Measurements from ENCODE around the gene ELF1. TPM values are rescaled to one million over a fixed set of nuclear protein-coding genes. Genes with fewer than 3 reads are reported as not detected.

Gene ELF1
- total RNA-seq (10 to 100 TPM; 71.6 to 77.0 TPM), polyA plus RNA-seq (10 to 100 TPM; 23.0 to 23.7 TPM)
- long read RNA-seq, donor 1, partial matches to known transcripts, result 32 of 49 reads
- long read RNA-seq, donor 1, other reads (novel, unspliced or antisense), result 17 of 49 reads
- long read RNA-seq, donor 2, partial matches to known transcripts, result 6 of 31 reads
- long read RNA-seq, donor 2, other reads (novel, unspliced or antisense), result 21 of 31 reads

GRCh38 chr13:41019011-41019487 lies at the start of gene ELF1:
ELF1 (minus strand) TSS chr13:41019316; CDS start chr13:40982054, 37,262 bp downstream.
- WGBS, 2 donors, result 57 to 61% methylated on average over 4 of the region's 4 CpGs
- no peaks in the 10 kb centered on the region for H3K9me3 ChIP-seq (ENCODE audit: control insufficient read depth, low read length)
- intact Hi-C loops (cut with DNase I), result no loop called here
- H3K4me1 ChIP-seq (ENCODE audit: control insufficient read depth in 1 of 2, insufficient read depth in 2 of 2, low read length in 2 of 2), result peaks cover 1 to 7% of the 10 kb centered on the region in 2 donors
- DNase-seq, result peak in 1 of 2 donors; percentile 67
- H3K4me3 ChIP-seq (ENCODE audit: low read length in 2 of 2), result no peak within 1 kb of the TSS
- peak; percentile 86 for ATAC-seq (ENCODE audit: low FRiP score)
- no peaks in the 10 kb centered on the region for H3K27me3 ChIP-seq (ENCODE audit: control insufficient read depth in 1 of 2, insufficient read depth in 2 of 2, low read length in 1 of 2)
- H3K27ac ChIP-seq (ENCODE audit: low read depth in 1 of 2, low read length in 2 of 2), result no peak within 1 kb of the TSS
- no peaks in the 10 kb centered on the region for H3K36me3 ChIP-seq (ENCODE audit: control insufficient read depth in 1 of 2, insufficient read depth in 2 of 2, low read length in 1 of 2)

GRCh38 chr13:41065078-41065477 lies 46.0 kb upstream of the ELF1 start:
- H3K36me3 ChIP-seq (ENCODE audit: control insufficient read depth in 1 of 2, insufficient read depth in 2 of 2, low read length in 1 of 2), result peaks cover 0 to 1% of the 10 kb centered on the region in 2 donors
- intact Hi-C loops (cut with DNase I), result loop anchor here in 1 of 2 donors (10.0 kb wide), 1 partner anchor 130 kb away; the partner anchor contains the start of gene KBTBD7
- no peaks in the 10 kb centered on the region for H3K9me3 ChIP-seq (ENCODE audit: control insufficient read depth, low read length)
- ATAC-seq (ENCODE audit: low FRiP score) (no peak), DNase-seq (no peak)
- no peak overlapping the region for H3K27ac ChIP-seq (ENCODE audit: low read depth in 1 of 2, low read length in 2 of 2)
- peaks cover 0 to 5% of the 10 kb centered on the region in 2 donors for H3K4me1 ChIP-seq (ENCODE audit: control insufficient read depth in 1 of 2, insufficient read depth in 2 of 2, low read length in 2 of 2)
- H3K27me3 ChIP-seq (ENCODE audit: control insufficient read depth in 1 of 2, insufficient read depth in 2 of 2, low read length in 1 of 2), result no peaks in the 10 kb centered on the region
- H3K4me3 ChIP-seq (ENCODE audit: low read length in 2 of 2), result no peak overlapping the region

DNA sequence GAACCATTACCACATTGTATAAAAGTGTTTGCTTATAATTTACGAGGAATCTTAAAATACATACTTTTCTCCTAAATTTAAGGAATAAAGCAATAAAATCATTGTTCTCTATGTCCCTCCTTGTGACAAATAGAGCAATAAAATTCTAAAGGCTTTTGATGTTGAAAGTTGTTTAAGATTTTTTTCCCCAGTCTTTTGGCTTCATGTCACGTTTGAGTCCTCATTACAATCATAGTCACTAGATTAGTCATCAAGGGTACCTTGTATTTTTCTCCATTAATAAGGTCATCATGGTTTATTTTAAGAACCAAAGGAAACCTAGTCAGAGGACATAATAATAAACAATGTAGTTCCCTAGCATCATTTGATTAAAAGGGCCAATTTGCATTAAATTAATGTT lies 45.4 kb upstream of the ELF1 start:
- ATAC-seq (ENCODE audit: low FRiP score) (no peak), DNase-seq (no peak)
- H3K27ac ChIP-seq (ENCODE audit: low read depth in 1 of 2, low read length in 2 of 2), result no peak overlapping the region
- peaks cover 0 to 5% of the 10 kb centered on the region in 2 donors for H3K4me1 ChIP-seq (ENCODE audit: control insufficient read depth in 1 of 2, insufficient read depth in 2 of 2, low read length in 2 of 2)
- WGBS, 2 donors, result 36 to 41% methylated on average over 2 of the region's 2 CpGs
- H3K9me3 ChIP-seq (ENCODE audit: control insufficient read depth, low read length), result no peaks in the 10 kb centered on the region
- peaks cover 0 to 1% of the 10 kb centered on the region in 2 donors for H3K36me3 ChIP-seq (ENCODE audit: control insufficient read depth in 1 of 2, insufficient read depth in 2 of 2, low read length in 1 of 2)
- intact Hi-C loops (cut with DNase I), result loop anchor here in 1 of 2 donors (5.0 to 10.0 kb wide), 3 partner anchors 68 to 142 kb away; partner anchors contain the start of genes KBTBD6 and KBTBD7
- no peak overlapping the region for H3K4me3 ChIP-seq (ENCODE audit: low read length in 2 of 2)
- H3K27me3 ChIP-seq (ENCODE audit: control insufficient read depth in 1 of 2, insufficient read depth in 2 of 2, low read length in 1 of 2), result no peaks in the 10 kb centered on the region

DNA sequence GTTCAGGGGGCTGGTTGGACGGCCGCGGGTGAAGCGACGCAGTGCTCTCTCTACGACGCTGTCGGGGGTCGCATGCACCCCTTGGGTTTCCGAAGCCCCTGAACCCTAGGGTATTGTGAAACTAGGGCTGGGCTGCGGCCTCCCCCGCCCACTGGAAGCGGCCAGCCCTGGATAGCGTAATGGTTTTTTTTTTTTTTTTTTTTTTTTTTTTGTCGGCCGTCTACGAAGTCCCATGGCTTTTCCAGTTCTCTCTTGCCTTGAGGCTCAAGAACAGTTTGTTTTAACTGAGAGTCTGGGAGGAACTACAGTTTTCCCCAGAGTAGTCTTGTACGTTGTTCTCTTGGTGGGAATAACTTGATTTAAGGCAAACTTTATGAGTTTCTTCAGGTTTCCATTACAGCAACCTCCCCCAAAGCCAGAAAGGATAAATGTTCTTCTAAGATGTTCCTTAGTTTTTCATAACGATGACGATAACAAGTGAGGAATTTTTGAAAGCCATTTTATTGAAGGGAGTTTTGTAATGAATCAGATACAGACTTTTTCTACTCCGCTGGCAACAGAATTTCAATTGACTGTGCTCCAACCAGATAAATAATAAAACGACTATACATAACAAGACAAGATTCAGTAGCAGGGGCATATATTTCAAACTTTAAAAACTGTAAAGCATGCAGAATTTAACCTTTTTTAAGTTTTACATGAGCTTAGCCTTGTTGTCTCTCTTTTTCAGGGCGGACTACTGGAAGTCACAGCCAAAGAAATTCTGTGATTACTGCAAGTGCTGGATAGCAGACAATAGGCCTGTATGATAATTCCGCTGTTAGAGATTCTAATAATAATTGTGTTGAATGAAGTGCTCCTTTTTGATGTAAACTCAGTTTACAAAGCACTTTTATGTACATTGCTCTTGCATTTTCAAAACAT lies 43.1 kb upstream of the ELF1 start:
- 1% methylated on average over 21 to 24 of the region's 24 CpGs for WGBS, 2 donors
- Histone ChIP-seq H3K27me3 (ENCODE audit: control insufficient read depth in 1 of 2, insufficient read depth in 2 of 2, low read length in 1 of 2) (no peaks in the 10 kb centered on the region), H3K9me3 (ENCODE audit: control insufficient read depth, low read length) (no peaks in the 10 kb centered on the region), H3K36me3 (ENCODE audit: control insufficient read depth in 1 of 2, insufficient read depth in 2 of 2, low read length in 1 of 2) (no peaks in the 10 kb centered on the region), H3K4me3 (ENCODE audit: low read length in 2 of 2) (peak overlapping the region; percentile 36 to 97), H3K4me1 (ENCODE audit: control insufficient read depth in 1 of 2, insufficient read depth in 2 of 2, low read length in 2 of 2) (peaks cover 0 to 7% of the 10 kb centered on the region in 2 donors), H3K27ac (ENCODE audit: low read depth in 1 of 2, low read length in 2 of 2) (peak overlapping the region; percentile 94 to 96)
- intact Hi-C loops (cut with DNase I), result loop anchor here in 1 of 2 donors (5.0 to 10.0 kb wide), 3 partner anchors 70 to 140 kb away; partner anchors contain the start of genes KBTBD6 and KBTBD7
- DNase-seq, result no peak
- ATAC-seq (ENCODE audit: low FRiP score), result peak; percentile 81

- peak; percentile 96 to 98 for DNase-seq
- H3K4me3 ChIP-seq (ENCODE audit: low read length in 2 of 2), result peak within 1 kb of the TSS; percentile 36 to 97
- intact Hi-C loops (cut with DNase I), result loop anchor here in 1 of 2 donors (5.0 to 10.0 kb wide), 3 partner anchors 71 to 139 kb away; partner anchors contain the start of genes KBTBD6 and KBTBD7
- no peaks in the 10 kb centered on the region for H3K36me3 ChIP-seq (ENCODE audit: control insufficient read depth in 1 of 2, insufficient read depth in 2 of 2, low read length in 1 of 2)
- H3K27me3 ChIP-seq (ENCODE audit: control insufficient read depth in 1 of 2, insufficient read depth in 2 of 2, low read length in 1 of 2), result no peaks in the 10 kb centered on the region
- ATAC-seq (ENCODE audit: low FRiP score), result peak; percentile 94
- H3K9me3 ChIP-seq (ENCODE audit: control insufficient read depth, low read length), result no peaks in the 10 kb centered on the region
- 0 to 1% methylated on average over 64 to 71 of the region's 71 CpGs for WGBS, 2 donors
- H3K27ac ChIP-seq (ENCODE audit: low read depth in 1 of 2, low read length in 2 of 2), result peak within 1 kb of the TSS; percentile 94 to 96
- peaks cover 1 to 7% of the 10 kb centered on the region in 2 donors for H3K4me1 ChIP-seq (ENCODE audit: control insufficient read depth in 1 of 2, insufficient read depth in 2 of 2, low read length in 2 of 2)
These were observed 42.2 kb upstream of the ELF1 start, which contains the start of gene WBP4 for GRCh38 chr13:41061075-41061913. WBP4 (plus strand) TSS chr13:41061509; CDS start chr13:41061674, 165 bp downstream.

DNA sequence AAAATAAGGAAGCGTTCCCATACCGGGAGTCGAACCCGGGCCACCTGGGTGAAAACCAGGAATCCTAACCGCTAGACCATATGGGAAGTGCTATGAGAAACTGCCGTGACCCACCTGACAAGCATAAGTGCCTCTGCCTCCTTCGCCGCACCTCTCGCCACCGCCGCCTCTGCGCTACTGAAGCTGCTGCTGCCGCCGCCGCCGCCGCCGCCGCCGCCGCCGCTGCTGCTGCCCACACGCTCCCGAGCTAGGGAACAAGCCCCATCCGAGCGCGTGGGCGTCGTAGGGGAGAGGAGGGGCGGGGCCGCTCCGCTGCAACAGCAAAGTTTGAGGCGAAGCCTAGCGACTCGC lies 41.6 kb upstream of the ELF1 start:
- 0 to 1% methylated on average over 33 to 35 of the region's 35 CpGs for WGBS, 2 donors
- Histone ChIP-seq H3K4me3 (ENCODE audit: low read length in 2 of 2) (peak overlapping the region; percentile 36 to 97), H3K4me1 (ENCODE audit: control insufficient read depth in 1 of 2, insufficient read depth in 2 of 2, low read length in 2 of 2) (peaks cover 1 to 7% of the 10 kb centered on the region in 2 donors), H3K27me3 (ENCODE audit: control insufficient read depth in 1 of 2, insufficient read depth in 2 of 2, low read length in 1 of 2) (no peaks in the 10 kb centered on the region), H3K27ac (ENCODE audit: low read depth in 1 of 2, low read length in 2 of 2) (peak overlapping the region; percentile 94 to 96), H3K36me3 (ENCODE audit: control insufficient read depth in 1 of 2, insufficient read depth in 2 of 2, low read length in 1 of 2) (no peaks in the 10 kb centered on the region), H3K9me3 (ENCODE audit: control insufficient read depth, low read length) (no peaks in the 10 kb centered on the region)
- DNase-seq (peak; percentile 92 to 96), ATAC-seq (ENCODE audit: low FRiP score) (peak; percentile 83)
- intact Hi-C loops (cut with DNase I), result loop anchor here in 1 of 2 donors (5.0 to 10.0 kb wide), 3 partner anchors 72 to 138 kb away; partner anchors contain the start of genes KBTBD6 and KBTBD7

DNA sequence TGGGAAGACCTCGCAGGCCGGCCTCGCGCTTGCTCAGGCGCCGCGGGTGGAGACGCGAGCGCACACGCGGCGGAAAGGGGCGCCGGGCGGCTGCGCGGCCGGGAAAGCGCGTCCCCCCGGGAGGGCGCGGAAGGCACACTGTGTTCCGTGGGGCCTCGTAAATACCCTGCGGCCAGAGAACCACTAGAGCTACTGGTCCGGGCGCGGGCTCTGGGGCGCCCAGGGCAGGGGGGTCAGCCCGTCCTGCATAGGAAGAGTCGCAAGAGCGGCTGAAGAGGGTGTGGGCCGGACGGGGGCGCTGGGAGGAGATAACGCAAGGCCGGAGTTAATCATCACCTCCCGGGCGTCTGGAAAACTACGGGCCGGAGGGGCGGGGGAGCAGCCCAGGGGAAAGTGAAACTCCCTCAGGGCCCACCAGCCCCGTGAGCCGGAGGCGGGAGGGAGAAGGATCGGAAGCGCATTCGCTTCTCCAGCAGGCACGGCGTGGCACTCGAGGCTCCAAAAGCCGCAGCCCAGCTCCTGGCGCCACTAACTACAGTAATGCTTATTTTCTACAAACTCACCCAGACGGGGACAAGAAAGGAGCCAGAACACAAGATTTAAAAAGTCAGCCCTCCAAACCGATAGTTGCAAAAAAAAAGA lies 41.1 kb upstream of the ELF1 start:
- H3K27ac ChIP-seq (ENCODE audit: low read depth in 1 of 2, low read length in 2 of 2), result peak overlapping the region; percentile 94 to 96
- H3K4me1 ChIP-seq (ENCODE audit: control insufficient read depth in 1 of 2, insufficient read depth in 2 of 2, low read length in 2 of 2), result peaks cover 1 to 7% of the 10 kb centered on the region in 2 donors
- intact Hi-C loops (cut with DNase I), result loop anchor here in 1 of 2 donors (5.0 to 10.0 kb wide), 3 partner anchors 72 to 138 kb away; partner anchors contain the start of genes KBTBD6 and KBTBD7
- H3K9me3 ChIP-seq (ENCODE audit: control insufficient read depth, low read length), result no peaks in the 10 kb centered on the region
- peak overlapping the region; percentile 36 to 97 for H3K4me3 ChIP-seq (ENCODE audit: low read length in 2 of 2)
- DNase-seq (peak; percentile 91 to 94), ATAC-seq (ENCODE audit: low FRiP score) (peak; percentile 77)
- WGBS, 2 donors, result 0% methylated on average over 49 to 57 of the region's 57 CpGs
- no peaks in the 10 kb centered on the region for H3K27me3 ChIP-seq (ENCODE audit: control insufficient read depth in 1 of 2, insufficient read depth in 2 of 2, low read length in 1 of 2)
- H3K36me3 ChIP-seq (ENCODE audit: control insufficient read depth in 1 of 2, insufficient read depth in 2 of 2, low read length in 1 of 2), result no peaks in the 10 kb centered on the region
